ENCODE data around the gene THEMIS. TPM values are rescaled to one million over a fixed set of nuclear protein-coding genes. Genes with fewer than 3 reads are reported as not detected.
A peak's percentile ranks its signal among the peaks of the same experiment; 100 is the strongest.

THEMIS gene
- total RNA-seq, 3 donors from 2014 or later, result 1.2 to 2.7 (median 2.0) TPM

- no peak for ATAC-seq
- intact Hi-C loops (cut with DNase I, micrococcal nuclease), result no loop called here
- H3K4me3 ChIP-seq, result no peak overlapping the region
- no peak for TF ChIP-seq CTCF (IDR thresholded peaks at IDR 0.05)
- DNase-seq, result no peak
- H3K4me1 ChIP-seq (ENCODE audit: low read depth), result no peaks in the 10 kb centered on the region
- H3K36me3 ChIP-seq (ENCODE audit: low read depth), result no peaks in the 10 kb centered on the region
- H3K9me3 ChIP-seq, result peaks cover 3% of the 10 kb centered on the region
Observed at GRCh38 chr6:127868338-127868737, 32.5 kb downstream of the THEMIS start.

GRCh38 chr6:127866766-127867165, 34.1 kb downstream of the THEMIS start:
- Histone ChIP-seq H3K4me3 (no peak overlapping the region), H3K36me3 (ENCODE audit: low read depth) (no peaks in the 10 kb centered on the region), H3K4me1 (ENCODE audit: low read depth) (no peaks in the 10 kb centered on the region), H3K9me3 (no peaks in the 10 kb centered on the region)
- no peak for TF ChIP-seq CTCF (IDR thresholded peaks at IDR 0.05)
- ATAC-seq (no peak), DNase-seq (no peak)
- intact Hi-C loops (cut with DNase I, micrococcal nuclease), result no loop called here

GRCh38 chr6:127865108-127865507, 35.8 kb downstream of the THEMIS start:
- peak; percentile 61 for ATAC-seq

GRCh38 chr6:127864701-127865100, 36.2 kb downstream of the THEMIS start:
- TF ChIP-seq CTCF (IDR thresholded peaks at IDR 0.05), result no peak
- Histone ChIP-seq H3K4me1 (ENCODE audit: low read depth) (no peaks in the 10 kb centered on the region), H3K9me3 (no peaks in the 10 kb centered on the region), H3K4me3 (no peak overlapping the region), H3K36me3 (ENCODE audit: low read depth) (no peaks in the 10 kb centered on the region)
- ATAC-seq, result peak; percentile 89
- intact Hi-C loops (cut with DNase I, micrococcal nuclease), result no loop called here
- DNase-seq, result peak in 1 of 3 donors; percentile 3

More at GRCh38 chr6:127865108-127865507, 35.8 kb downstream of the THEMIS start:
- no peaks in the 10 kb centered on the region for H3K4me1 ChIP-seq (ENCODE audit: low read depth)
- TF ChIP-seq CTCF (IDR thresholded peaks at IDR 0.05), result no peak
- no peaks in the 10 kb centered on the region for H3K36me3 ChIP-seq (ENCODE audit: low read depth)
- H3K9me3 ChIP-seq, result no peaks in the 10 kb centered on the region
- no peak overlapping the region for H3K4me3 ChIP-seq
- intact Hi-C loops (cut with DNase I, micrococcal nuclease), result no loop called here
- DNase-seq, result no peak

GRCh38 chr6:127860723-127861122, 40.1 kb downstream of the THEMIS start:
- no peak overlapping the region for H3K4me3 ChIP-seq
- H3K4me1 ChIP-seq (ENCODE audit: low read depth), result peaks cover 3% of the 10 kb centered on the region
- no peaks in the 10 kb centered on the region for H3K9me3 ChIP-seq
- ATAC-seq, result no peak
- DNase-seq, result no peak
- intact Hi-C loops (cut with DNase I, micrococcal nuclease), result no loop called here
- TF ChIP-seq CTCF (IDR thresholded peaks at IDR 0.05), result no peak
- no peaks in the 10 kb centered on the region for H3K36me3 ChIP-seq (ENCODE audit: low read depth)

- intact Hi-C loops (cut with DNase I, micrococcal nuclease), result no loop called here
- Histone ChIP-seq H3K4me3 (no peak overlapping the region), H3K4me1 (ENCODE audit: low read depth) (peaks cover 3% of the 10 kb centered on the region), H3K9me3 (no peaks in the 10 kb centered on the region), H3K36me3 (ENCODE audit: low read depth) (no peaks in the 10 kb centered on the region)
- ATAC-seq, result no peak
- TF ChIP-seq CTCF (IDR thresholded peaks at IDR 0.05), result no peak
- no peak for DNase-seq
Observed at GRCh38 chr6:127859956-127860355, 40.9 kb downstream of the THEMIS start.

All from mucosa of descending colon (tissue), 3 donors.